Thyroid gland (tissue), 4 donors: Measurements from ENCODE around the gene PSMG1.
"Not testable (repeated sequence)": the region's sequence is repeated elsewhere in the genome, so short reads cannot be mapped to it uniquely, and the experiment has no call there.

Source experiments
- CTCF ChIP-seq, 6 experiments: fragments of 200-600 bp in 3 of 6; fragments of 450-650 bp in 3 of 6; sonication (generic) in 3 of 6; IDR thresholded peaks; one replicate each; pipeline ENCODE4 v1.5.1; 2016 to 2019; ENCODE audit warnings: antibody characterized with exemption in 6 of 6, mild to moderate bottlenecking in 2 of 6, inconsistent platforms in 1 of 6, moderate library complexity in 1 of 6
- POLR2A ChIP-seq, 2 donors: fragments of 450-650 bp; IDR thresholded peaks; one replicate each; pipeline ENCODE4 v1.6.1; 2017; ENCODE audit warnings: antibody characterized with exemption in 2 of 2, mild to moderate bottlenecking in 2 of 2, moderate library complexity in 1 of 2

- TF ChIP-seq CTCF, POLR2A (IDR thresholded peaks at IDR 0.05): not testable (repeated sequence)
Observed at GRCh38 chr21:39157241-39157640, 26.0 kb downstream of the PSMG1 start.
